Measurements from ENCODE around the gene CAD. TPM values are rescaled to one million over a fixed set of nuclear protein-coding genes. Genes with fewer than 3 reads are reported as not detected.

CAD gene
- total RNA-seq, 4 donors from 2014 or later = 9.0 to 28.8 (median 17.4) TPM

- TF ChIP-seq, protein P1, sequence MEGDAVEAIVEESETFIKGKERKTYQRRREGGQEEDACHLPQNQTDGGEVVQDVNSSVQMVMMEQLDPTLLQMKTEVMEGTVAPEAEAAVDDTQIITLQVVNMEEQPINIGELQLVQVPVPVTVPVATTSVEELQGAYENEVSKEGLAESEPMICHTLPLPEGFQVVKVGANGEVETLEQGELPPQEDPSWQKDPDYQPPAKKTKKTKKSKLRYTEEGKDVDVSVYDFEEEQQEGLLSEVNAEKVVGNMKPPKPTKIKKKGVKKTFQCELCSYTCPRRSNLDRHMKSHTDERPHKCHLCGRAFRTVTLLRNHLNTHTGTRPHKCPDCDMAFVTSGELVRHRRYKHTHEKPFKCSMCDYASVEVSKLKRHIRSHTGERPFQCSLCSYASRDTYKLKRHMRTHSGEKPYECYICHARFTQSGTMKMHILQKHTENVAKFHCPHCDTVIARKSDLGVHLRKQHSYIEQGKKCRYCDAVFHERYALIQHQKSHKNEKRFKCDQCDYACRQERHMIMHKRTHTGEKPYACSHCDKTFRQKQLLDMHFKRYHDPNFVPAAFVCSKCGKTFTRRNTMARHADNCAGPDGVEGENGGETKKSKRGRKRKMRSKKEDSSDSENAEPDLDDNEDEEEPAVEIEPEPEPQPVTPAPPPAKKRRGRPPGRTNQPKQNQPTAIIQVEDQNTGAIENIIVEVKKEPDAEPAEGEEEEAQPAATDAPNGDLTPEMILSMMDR (IDR thresholded peaks at IDR 0.05) = no peak
- no peak for TF ChIP-seq POLR2A (IDR thresholded peaks at IDR 0.05)
- no peak for DNase-seq (ENCODE audit: low spot score in 2 of 2)
- 93 to 95% methylated on average over 8 of the region's 8 CpGs for WGBS, 2 donors
- no peak overlapping the region for H3K4me3 ChIP-seq (ENCODE audit: low read depth, poor library complexity, severe bottlenecking)
- intact Hi-C loops (cut with DNase I; ENCODE audit: low total_unique reads) = no loop called here
These were observed 21.8 kb downstream of the CAD start for GRCh38 chr2:27238976-27239375.

DNA sequence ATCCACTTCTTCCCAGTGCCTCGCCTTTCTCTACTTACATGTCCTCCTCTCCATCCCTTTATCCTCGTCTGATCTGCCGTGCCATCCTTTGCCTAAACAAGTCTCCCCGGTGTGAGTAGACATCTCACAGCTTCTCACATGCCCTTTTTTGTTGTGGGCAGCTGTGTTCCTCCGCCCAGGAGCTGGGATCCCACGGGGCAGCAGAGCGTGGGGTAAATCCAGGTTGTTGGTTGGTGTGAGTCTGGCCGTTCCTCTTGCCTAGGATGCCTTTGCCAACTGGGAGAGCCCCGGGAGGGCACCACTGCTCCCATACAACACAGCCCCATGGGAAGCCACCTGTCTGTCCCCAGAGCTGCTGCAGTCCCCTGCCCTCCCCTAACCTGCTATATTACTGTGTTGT lies 23.2 kb downstream of the CAD start:
- WGBS, 2 donors = 88 to 91% methylated on average over 9 of the region's 9 CpGs
- TF ChIP-seq, protein P1 (IDR thresholded peaks at IDR 0.05) = no peak
- no peak for TF ChIP-seq POLR2A (IDR thresholded peaks at IDR 0.05)
- H3K4me3 ChIP-seq (ENCODE audit: low read depth, poor library complexity, severe bottlenecking) = no peak overlapping the region
- intact Hi-C loops (cut with DNase I; ENCODE audit: low total_unique reads) = no loop called here
- DNase-seq (ENCODE audit: low spot score in 2 of 2) = no peak

DNA sequence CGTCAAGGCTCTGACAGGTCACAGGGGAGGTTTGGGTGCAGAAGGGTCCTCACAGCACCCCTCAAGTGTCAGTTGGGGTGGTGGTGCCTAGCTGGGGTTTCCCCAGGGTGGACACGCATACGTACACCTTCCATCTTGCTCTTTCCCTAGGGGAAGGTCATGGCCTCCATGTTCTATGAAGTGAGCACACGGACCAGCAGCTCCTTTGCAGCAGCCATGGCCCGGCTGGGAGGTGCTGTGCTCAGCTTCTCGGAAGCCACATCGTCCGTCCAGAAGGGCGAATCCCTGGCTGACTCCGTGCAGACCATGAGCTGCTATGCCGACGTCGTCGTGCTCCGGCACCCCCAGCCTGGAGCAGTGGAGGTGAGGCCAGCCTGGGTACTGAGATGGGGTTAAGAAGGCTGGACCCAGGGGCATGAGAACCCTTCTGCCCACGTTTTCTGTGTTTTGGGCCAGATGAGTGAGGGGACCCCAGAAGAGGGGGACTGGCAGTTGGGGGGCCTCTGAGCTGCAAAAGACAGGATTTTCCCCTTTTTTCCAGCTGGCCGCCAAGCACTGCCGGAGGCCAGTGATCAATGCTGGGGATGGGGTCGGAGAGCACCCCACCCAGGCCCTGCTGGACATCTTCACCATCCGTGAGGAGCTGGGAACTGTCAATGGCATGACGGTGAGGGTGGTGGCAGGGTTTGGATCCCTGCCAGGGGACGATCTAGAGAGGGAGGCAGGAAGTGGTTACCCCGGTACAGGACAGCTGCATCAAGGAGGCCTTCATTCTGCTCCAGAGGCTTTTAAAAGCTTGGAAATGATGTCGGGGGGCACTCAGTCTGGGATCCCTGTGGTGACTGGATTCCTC lies 24.8 kb downstream of the CAD start:
- intact Hi-C loops (cut with DNase I; ENCODE audit: low total_unique reads) = no loop called here
- DNase-seq (ENCODE audit: low spot score in 2 of 2) = no peak
- 84 to 87% methylated on average over 24 of the region's 24 CpGs for WGBS, 2 donors
- TF ChIP-seq, protein P1 (IDR thresholded peaks at IDR 0.05) = no peak
- TF ChIP-seq POLR2A (IDR thresholded peaks at IDR 0.05) = no peak
- no peak overlapping the region for H3K4me3 ChIP-seq (ENCODE audit: low read depth, poor library complexity, severe bottlenecking)

GRCh38 chr2:27242614-27242951 lies 25.4 kb downstream of the CAD start:
- 92 to 97% methylated on average over 6 to 16 of the region's 16 CpGs for WGBS, 2 donors
- H3K4me3 ChIP-seq (ENCODE audit: low read depth, poor library complexity, severe bottlenecking) = no peak overlapping the region
- no peak for DNase-seq (ENCODE audit: low spot score in 2 of 2)
- intact Hi-C loops (cut with DNase I; ENCODE audit: low total_unique reads) = no loop called here
- TF ChIP-seq POLR2A (IDR thresholded peaks at IDR 0.05) = no peak
- TF ChIP-seq, protein P1 (IDR thresholded peaks at IDR 0.05) = no peak

- no peak overlapping the region for H3K4me3 ChIP-seq (ENCODE audit: low read depth, poor library complexity, severe bottlenecking)
- no peak for DNase-seq (ENCODE audit: low spot score in 2 of 2)
- intact Hi-C loops (cut with DNase I; ENCODE audit: low total_unique reads) = no loop called here
- TF ChIP-seq, protein P1 (IDR thresholded peaks at IDR 0.05) = no peak
- TF ChIP-seq POLR2A (IDR thresholded peaks at IDR 0.05) = no peak
- 82 to 84% methylated on average over 19 of the region's 19 CpGs for WGBS, 2 donors
These were observed 26.4 kb downstream of the CAD start for GRCh38 chr2:27243391-27244130.

All from lower leg skin (tissue), 4 donors.